H1 (cell line): ENCODE measurements around the gene EMC6. TPM values are rescaled to one million over a fixed set of nuclear protein-coding genes. Genes with fewer than 3 reads are reported as not detected.

ENCODE experiments used
- CTCF ChIA-PET: fragments of 300-600 bp; sonication (Branson Sonifier 250); formaldehyde crosslinking; loops from one replicate; lab custom pipeline; 2021; ENCODE audit not compliant: partially characterized antibody; lab: Charles Lee
- POLR2A ChIA-PET: fragments of 300-600 bp; sonication (Branson Sonifier 250); formaldehyde crosslinking; loops from one replicate; lab custom pipeline; 2021; ENCODE audit warnings: inconsistent platforms; ENCODE audit not compliant: partially characterized antibody; lab: Charles Lee
- DNase-seq, 2 experiments: peaks; one replicate each; pipeline versions ENCODE4 v3.0.0 to v3.0.0-alpha.2; 2010 to 2022; ENCODE audit warnings: low spot score in 2 of 2, low read depth in 1 of 2, mixed read lengths in 1 of 2
- FAIRE-seq: peaks from 2 replicates; lab custom pipeline; 2011; peaks lifted over from hg19 to GRCh38; lab: Jason Lieb, UNC
- H2AFZ ChIP-seq: 2 replicates; pipeline ENCODE4 v1.8.1; 2012; ENCODE audit warnings: low read length, inconsistent platforms
- H2AK5ac ChIP-seq: 2 replicates; pipeline ENCODE4 v1.6.1; 2013; ENCODE audit warnings: low read depth, low read length
- H2BK120ac ChIP-seq: replicated peaks from 2 replicates; pipeline ENCODE3; 2013; ENCODE audit warnings: low read depth, low read length, inconsistent platforms
- H2BK12ac ChIP-seq: 2 replicates; pipeline ENCODE4 v1.6.1; 2013; ENCODE audit warnings: low read depth, low read length
- H2BK15ac ChIP-seq: 2 replicates; pipeline ENCODE4 v1.6.1; 2013; ENCODE audit warnings: low read length
- H2BK20ac ChIP-seq: 2 replicates; pipeline ENCODE4 v1.6.1; 2013; ENCODE audit warnings: low read length
- H2BK5ac ChIP-seq: 2 replicates; pipeline ENCODE4 v1.6.1; 2013; ENCODE audit warnings: low read depth, low read length
- H3K14ac ChIP-seq: 2 replicates; pipeline ENCODE4 v1.6.1; 2013; ENCODE audit warnings: inconsistent platforms; ENCODE audit not compliant: insufficient read length
- H3K18ac ChIP-seq: 2 replicates; pipeline ENCODE4 v1.6.1; 2013; ENCODE audit warnings: low read length; ENCODE audit errors: extremely low read depth
- H3K23ac ChIP-seq: 2 replicates; pipeline ENCODE4 v1.6.1; 2013; ENCODE audit warnings: inconsistent platforms; ENCODE audit not compliant: insufficient read length
- H3K23me2 ChIP-seq: 2 replicates; pipeline ENCODE4 v1.6.1; 2013; ENCODE audit warnings: low read depth, low read length
- H3K27ac ChIP-seq: 2 replicates; pipeline ENCODE4 v1.6.1; 2011; ENCODE audit warnings: low read depth, low read length, inconsistent platforms
- H3K27me3 ChIP-seq, 4 experiments: replicated peaks in 1 of 4; 1 replicate in 1 of 4; 2 replicates in 3 of 4; pipeline versions ENCODE4 v1.6.1 to v1.8.1; 2011 to 2013; ENCODE audit warnings: low read length in 3 of 4, mild to moderate bottlenecking in 3 of 4, inconsistent platforms in 2 of 4, mixed read lengths in 2 of 4, moderate library complexity in 1 of 4; ENCODE audit not compliant: control insufficient read depth in 3 of 4, insufficient read depth in 3 of 4; ENCODE audit errors: extremely low read depth in 1 of 4
- H3K36me3 ChIP-seq, 4 experiments: 2 replicates each; pipeline versions ENCODE4 v1.6.1 to v1.8.1; 2011 to 2013; ENCODE audit warnings: mild to moderate bottlenecking in 4 of 4, low read length in 3 of 4, moderate library complexity in 2 of 4, control low read depth in 1 of 4, inconsistent platforms in 1 of 4; ENCODE audit not compliant: insufficient read depth in 4 of 4, control insufficient read depth in 2 of 4
- H3K4ac ChIP-seq: replicated peaks from 2 replicates; pipeline ENCODE3; 2013; ENCODE audit warnings: low read length, low read depth, mixed read lengths, inconsistent platforms; ENCODE audit not compliant: insufficient read length
- H3K4me1 ChIP-seq, 4 experiments: replicated peaks in 1 of 4; 1 replicate in 1 of 4; 2 replicates in 3 of 4; pipeline versions ENCODE4 v1.6.1 to v1.8.1; 2011 to 2013; ENCODE audit warnings: low read length in 3 of 4, inconsistent platforms in 2 of 4, mixed read lengths in 1 of 4; ENCODE audit not compliant: insufficient read depth in 4 of 4, control insufficient read depth in 3 of 4
- H3K4me2 ChIP-seq, 2 experiments: 2 replicates each; pipeline versions ENCODE4 v1.6.1 to v1.8.1; 2011 to 2013; ENCODE audit warnings: low read depth in 2 of 2, low read length in 2 of 2, control low read depth in 1 of 2, inconsistent platforms in 1 of 2, mild to moderate bottlenecking in 1 of 2; ENCODE audit not compliant: insufficient read depth in 1 of 2
- H3K4me3 ChIP-seq, 4 experiments: fragments of 200-600, 300-600 bp in 1 of 4; sonication (generic), shearing (Covaris generic), sonication (Bioruptor Twin) in 1 of 4; 2 replicates each; pipeline versions ENCODE4 v1.5.1 to v1.8.1; 2011 to 2016; ENCODE audit warnings: low read length in 4 of 4, low read depth in 3 of 4, control low read depth in 2 of 4, inconsistent platforms in 2 of 4, mild to moderate bottlenecking in 2 of 4, mixed read lengths in 1 of 4, moderate library complexity in 1 of 4; ENCODE audit not compliant: insufficient read depth in 2 of 4; ENCODE audit errors: extremely low read depth in 1 of 4
- H3K56ac ChIP-seq: replicated peaks from 2 replicates; pipeline ENCODE3; 2013; ENCODE audit warnings: low read depth, mild to moderate bottlenecking, mixed read lengths, low read length, inconsistent platforms; ENCODE audit not compliant: insufficient read length
- H3K79me1 ChIP-seq: 2 replicates; pipeline ENCODE4 v1.6.1; 2013; ENCODE audit warnings: low read depth, low read length, control low read depth
- H3K79me2 ChIP-seq, 2 experiments: 2 replicates each; pipeline versions ENCODE4 v1.6.1 to v1.8.1; 2012 to 2013; ENCODE audit warnings: low read length in 2 of 2, mild to moderate bottlenecking in 2 of 2, inconsistent platforms in 1 of 2; ENCODE audit not compliant: insufficient read depth in 2 of 2, control insufficient read depth in 1 of 2
- H3K9ac ChIP-seq, 4 experiments: replicated peaks in 1 of 4; 1 replicate in 1 of 4; 2 replicates in 3 of 4; pipeline versions ENCODE4 v1.6.1 to v1.8.1; 2011 to 2013; ENCODE audit warnings: low read depth in 3 of 4, low read length in 3 of 4, control low read depth in 2 of 4, mild to moderate bottlenecking in 2 of 4, moderate library complexity in 2 of 4, inconsistent platforms in 1 of 4; ENCODE audit errors: extremely low read depth in 1 of 4
- H3K9me3 ChIP-seq, 2 experiments: 2 replicates each; pipeline versions ENCODE4 v1.6.1 to v1.8.1; 2012 to 2013; ENCODE audit warnings: mild to moderate bottlenecking in 2 of 2, moderate library complexity in 2 of 2, control low read depth in 1 of 2, inconsistent platforms in 1 of 2, low read depth in 1 of 2, low read length in 1 of 2, mixed read lengths in 1 of 2; ENCODE audit not compliant: insufficient read depth in 2 of 2
- H4K20me1 ChIP-seq, 2 experiments: replicated peaks in 1 of 2; 2 replicates each; pipeline versions ENCODE3 to v1.8.1; 2011 to 2013; ENCODE audit warnings: inconsistent platforms in 2 of 2, low read length in 2 of 2, mild to moderate bottlenecking in 1 of 2; ENCODE audit not compliant: insufficient read depth in 2 of 2, control insufficient read depth in 1 of 2
- H4K5ac ChIP-seq: 2 replicates; pipeline ENCODE4 v1.6.1; 2013; ENCODE audit warnings: low read length, low read depth, mixed read lengths, inconsistent platforms; ENCODE audit not compliant: insufficient read length
- H4K8ac ChIP-seq: 2 replicates; pipeline ENCODE4 v1.8.0; 2013; ENCODE audit warnings: mild to moderate bottlenecking, moderate library complexity, low read length, inconsistent platforms; ENCODE audit not compliant: insufficient read depth; ENCODE audit errors: extremely low read depth
- H4K91ac ChIP-seq: replicated peaks from 2 replicates; pipeline ENCODE3; 2013; ENCODE audit warnings: low read length, mixed read lengths, inconsistent platforms; ENCODE audit not compliant: insufficient read length
- CBX5 ChIP-seq: fragments of 300-800, 300-1000 bp; sonication (generic); IDR thresholded peaks from 2 replicates; pipeline ENCODE4 v1.7.1; 2016; ENCODE audit warnings: antibody characterized with exemption, low read length, low read depth
- KDM4A ChIP-seq: IDR thresholded peaks from one replicate; pipeline ENCODE4 v1.7.1; 2012; ENCODE audit warnings: low read depth, mild to moderate bottlenecking, moderate library complexity, low read length, inconsistent platforms; ENCODE audit not compliant: severe bottlenecking
- PHF8 ChIP-seq: fragments of 200-600 bp; sonication (generic); conservative IDR thresholded peaks from 2 replicates; pipeline ENCODE4 v1.7.1; 2012; ENCODE audit warnings: low read depth, mild to moderate bottlenecking, inconsistent platforms, low read length, moderate library complexity
- TEAD4 ChIP-seq: IDR thresholded peaks from 2 replicates; pipeline ENCODE4 v1.6.1; 2012; ENCODE audit warnings: low read depth, low read length, inconsistent platforms, mixed read lengths
- WGBS, 2 experiments: shearing (Covaris generic) in 1 of 2; methylation state at CpG; one replicate each; pipeline versions ENCODE4 v1.1.6 to v1.1.7; 2013 to 2015; ENCODE audit warnings: low lambda C conversion rate in 2 of 2, mixed read lengths in 2 of 2, inconsistent platforms in 1 of 2, low coverage in 1 of 2, missing lambda C conversion rate in 1 of 2; ENCODE audit not compliant: insufficient replicate concordance in 2 of 2, insufficient coverage in 1 of 2, insufficient read length in 1 of 2; ENCODE audit errors: extremely low coverage in 1 of 2, missing lambda C conversion rate in 1 of 2; 5-methylcytosine and 5-hydroxymethylcytosine counted together
- polyA plus RNA-seq, 7 experiments: library from polyadenylated mRNA; depleted of rRNA in 3 of 7; stranded (reverse) in 5 of 7; unstranded in 2 of 7; fragments of >200 nt in 5 of 7; fragments of 200-250 nt in 2 of 7; gene quantifications; 1 replicate in 5 of 7; 2 replicates in 1 of 7; 4 replicates in 1 of 7; pipeline versions ENCODE4 v1.2.1 to v1.2.3, GENCODE V29; 2011 to 2013; ENCODE audit warnings: missing spikeins in 2 of 7, mixed read lengths in 2 of 7
- total RNA-seq: library from RNA; stranded (reverse); fragmentation: NEBNext Ultra II Directional; extraction: Animal tissue kit (Norgen Biotek cat#: 25700); gene quantifications from 2 replicates; pipeline ENCODE4 v1.2.1, GENCODE V29; 2021

EMC6 gene
- total and polyA plus RNA-seq, 2 of the 8 experiments (the other 6 are each of a cell fraction or from before 2014, with no cell fraction given) = 81.5 to 193 TPM

GRCh38 chr17:3667366-3668278, 990 bp upstream of the EMC6 start:
- H3K4ac ChIP-seq = peak overlapping the region; percentile 4
- peaks cover 3 to 28% of the 10 kb centered on the region in 2 experiments; a peak in 3 of 4 replicates for H3K79me2 ChIP-seq
- DNase-seq (peak in 1 of 2 experiments; percentile 79), FAIRE-seq (no peak)
- no peak for TF ChIP-seq CBX5
- TF ChIP-seq PHF8 = 0 out of 2 replicates have a peak, but pooled peaks have one; percentile 28
- TF ChIP-seq TEAD4 = peak; percentile 55; the same call in 1 of the 2 replicates
- TF ChIP-seq KDM4A = peak; percentile 21
- H4K5ac ChIP-seq = peak overlapping the region; percentile 81
- no peak overlapping the region for H2BK20ac ChIP-seq
- 17% methylated on average over 36 of the region's 39 CpGs; no CpG with 5 or more reads in 1 of the 2 experiments for WGBS, 2 experiments
- H2BK5ac ChIP-seq = peak overlapping the region; percentile 81; the same call in 1 of the 2 replicates
- peak overlapping the region; percentile 80 for H4K91ac ChIP-seq
- H3K4me1 ChIP-seq = peaks cover 3 to 7% (median 5%) of the 10 kb centered on the region in 4 experiments
- H3K23ac ChIP-seq = no peak overlapping the region
- H2BK12ac ChIP-seq = 0 out of 2 replicates have a peak overlapping the region, but pooled peaks have one; percentile 27
- no peaks in the 10 kb centered on the region for H3K27me3 ChIP-seq
- ChIA-PET CTCF (interaction anchor here (0.8 to 2.0 kb wide), 6 partner anchors 11 to 66 kb away, joined by 3 to 8 read pairs (median 6); no protein-coding TSS in a partner anchor), POLR2A (interaction anchor here (0.7 to 12.7 kb wide), 13 partner anchors 8 to 631 kb away, joined by 3 to 194 read pairs (median 4); partner anchors contain the start of genes CTNS, HASPIN, P2RX5 and SHPK)
- H3K9me3 ChIP-seq = no peaks in the 10 kb centered on the region
- no peaks in the 10 kb centered on the region; a peak in 1 of 8 replicates for H3K36me3 ChIP-seq
- H2AK5ac ChIP-seq = no peak overlapping the region
- no peak overlapping the region for H3K14ac ChIP-seq
- H3K18ac ChIP-seq = peak overlapping the region; percentile 60
- peak overlapping the region; percentile 63 to 80 (median 76) for H3K4me3 ChIP-seq
- H3K4me2 ChIP-seq = peak overlapping the region; percentile 93 to 97
- H3K23me2 ChIP-seq = peaks cover 12% of the 10 kb centered on the region; the same call in 1 of the 2 replicates
- no peak overlapping the region for H2AFZ ChIP-seq
- peak overlapping the region; percentile 72 for H2BK15ac ChIP-seq
- peak overlapping the region; percentile 84 for H4K8ac ChIP-seq
- no peak overlapping the region for H2BK120ac ChIP-seq
- H3K27ac ChIP-seq = peak overlapping the region; percentile 82
- peaks cover 12% of the 10 kb centered on the region for H3K79me1 ChIP-seq
- peak overlapping the region; percentile 65 for H3K56ac ChIP-seq
- H3K9ac ChIP-seq = peak overlapping the region; percentile 71 to 84 (median 79)
- peaks cover 0 to 10% of the 10 kb centered on the region in 2 experiments for H4K20me1 ChIP-seq
